Pericardium fibroblast (primary cell): ENCODE results near the gene TLDC2. TPM values are rescaled to one million over a fixed set of nuclear protein-coding genes. Genes with fewer than 3 reads are reported as not detected.

Experiments
- total RNA-seq: library from RNA; depleted of rRNA; stranded (reverse); fragments of >200 nt; gene quantifications from 2 replicates; pipeline ENCODE4 v1.2.3, GENCODE V29; 2015

TLDC2 gene
- not detected in 2 replicates for total RNA-seq

DNA sequence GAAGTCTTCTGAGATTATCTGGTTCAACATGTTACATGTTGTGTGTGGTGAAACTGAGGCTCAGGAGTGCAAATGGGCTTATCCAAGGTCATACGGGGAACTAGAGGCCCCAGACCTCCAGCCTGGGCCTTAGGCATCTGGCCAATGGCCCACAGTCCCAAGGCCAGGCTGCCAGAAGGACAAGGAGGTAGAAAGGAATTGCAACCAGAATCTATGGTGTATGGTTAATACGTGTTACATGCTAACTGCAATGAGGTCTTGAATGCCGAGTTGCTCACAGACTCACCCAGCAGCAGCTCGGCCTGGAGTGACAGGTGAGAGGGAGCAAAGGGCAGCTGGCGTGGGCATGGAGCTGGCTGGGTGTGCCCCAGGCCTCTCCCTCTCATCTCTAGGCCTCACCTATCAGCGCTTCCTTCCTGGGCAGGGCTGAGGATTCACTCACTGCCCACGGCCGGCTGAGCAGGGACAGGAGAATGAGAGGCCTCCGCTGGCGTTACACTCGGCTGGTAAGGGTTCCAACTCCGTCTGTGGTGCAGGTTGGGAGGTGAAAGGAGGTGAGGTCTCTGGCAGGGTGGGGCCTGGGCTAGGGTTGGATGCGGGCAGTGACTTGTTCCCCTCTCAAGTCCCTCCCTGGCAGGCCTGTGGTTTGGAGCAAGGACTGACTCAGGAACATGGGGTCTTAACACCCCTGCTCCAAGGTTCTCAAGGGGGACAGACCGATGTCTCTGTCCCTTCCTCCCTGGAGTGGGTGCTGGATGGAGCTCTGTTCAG is at the start of gene TLDC2:
Gene TLDC2 (plus strand): TSS at position 437 of the 771 bp plus-strand sequence. CDS start 37 bp downstream, at position 474.

Other genes with a start within 250 kb of the TLDC2 start
- not detected in 2 replicates for gene SLA2, start 229.9 kb upstream of the TLDC2 start, total RNA-seq
- 12.4 and 15.6 TPM in 2 replicates for gene NDRG3, start 130.0 kb upstream of the TLDC2 start, total RNA-seq
- 2.9 and 8.9 TPM in 2 replicates for gene DSN1, start 102.4 kb upstream of the TLDC2 start, total RNA-seq
- gene SAMHD1, start 75.6 kb downstream of the TLDC2 start, total RNA-seq = 62.1 and 88.6 TPM in 2 replicates
- 1.4 and 5.4 TPM in 2 replicates for gene RBL1, start 219.9 kb downstream of the TLDC2 start, total RNA-seq